Measurements from ENCODE around the gene PUDP.

The PUDP gene

GRCh38 chrX:7084841-7085240 is 63.1 kb downstream of the PUDP start:
- no peak for DNase-seq (ENCODE audit: low spot score in 2 of 2)
- Mint-ChIP-seq H3K4me1 (peaks cover 45% of the 10 kb centered on the region), H3K36me3 (no peaks in the 10 kb centered on the region), H3K9me3 (no peaks in the 10 kb centered on the region), H3K4me3 (no peak overlapping the region), H3K27ac (no peak overlapping the region), H3K27me3 (no peaks in the 10 kb centered on the region)
- ATAC-seq (ENCODE audit: low read depth) = no peak

GRCh38 chrX:7083468-7084396 is 64.2 kb downstream of the PUDP start:
- peak overlapping the region; percentile 63 for H3K4me3 Mint-ChIP-seq
- peak; percentile 93 for ATAC-seq (ENCODE audit: low read depth)
- DNase-seq (ENCODE audit: low spot score in 2 of 2) = peak; percentile 42 to 49
- H3K27ac Mint-ChIP-seq = peak overlapping the region; percentile 77
- no peaks in the 10 kb centered on the region for H3K9me3 Mint-ChIP-seq
- peaks cover 40% of the 10 kb centered on the region for H3K4me1 Mint-ChIP-seq
- H3K27me3 Mint-ChIP-seq = no peaks in the 10 kb centered on the region
- no peaks in the 10 kb centered on the region for H3K36me3 Mint-ChIP-seq

- no peaks in the 10 kb centered on the region for H3K36me3 Mint-ChIP-seq
- peak overlapping the region; percentile 63 for H3K4me3 Mint-ChIP-seq
Measured at GRCh38 chrX:7083021-7083420, 64.9 kb downstream of the PUDP start.

DNA sequence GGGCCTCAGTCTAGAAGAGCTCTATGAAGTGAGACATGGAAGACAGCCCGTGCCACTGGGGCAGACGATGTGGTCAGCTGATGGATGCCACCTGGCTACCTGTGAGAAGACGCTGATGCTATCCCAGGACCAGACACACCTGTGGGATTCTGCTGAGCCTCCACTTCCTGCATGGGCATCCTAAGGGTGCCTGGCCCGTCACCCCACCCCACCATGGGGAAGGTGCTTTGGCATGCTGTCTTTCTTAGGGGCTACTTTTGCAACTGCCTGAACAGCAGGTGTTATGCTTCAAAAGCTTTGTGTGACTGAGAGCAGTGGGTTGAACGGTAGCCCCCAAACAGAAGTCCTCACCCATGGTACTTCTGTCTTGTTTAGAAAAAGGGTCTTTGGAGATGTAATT is 65.4 kb downstream of the PUDP start:
- Mint-ChIP-seq H3K9me3 (no peaks in the 10 kb centered on the region), H3K4me1 (peaks cover 36% of the 10 kb centered on the region), H3K4me3 (no peak overlapping the region), H3K27me3 (no peaks in the 10 kb centered on the region), H3K27ac (no peak overlapping the region), H3K36me3 (no peaks in the 10 kb centered on the region)
- ATAC-seq (ENCODE audit: low read depth) (no peak), DNase-seq (ENCODE audit: low spot score in 2 of 2) (no peak)

More at GRCh38 chrX:7083021-7083420, 64.9 kb downstream of the PUDP start:
- Mint-ChIP-seq H3K27ac (peak overlapping the region; percentile 77), H3K4me1 (peaks cover 36% of the 10 kb centered on the region), H3K9me3 (no peaks in the 10 kb centered on the region), H3K27me3 (no peaks in the 10 kb centered on the region)
- ATAC-seq (ENCODE audit: low read depth) (no peak), DNase-seq (ENCODE audit: low spot score in 2 of 2) (no peak)

DNA sequence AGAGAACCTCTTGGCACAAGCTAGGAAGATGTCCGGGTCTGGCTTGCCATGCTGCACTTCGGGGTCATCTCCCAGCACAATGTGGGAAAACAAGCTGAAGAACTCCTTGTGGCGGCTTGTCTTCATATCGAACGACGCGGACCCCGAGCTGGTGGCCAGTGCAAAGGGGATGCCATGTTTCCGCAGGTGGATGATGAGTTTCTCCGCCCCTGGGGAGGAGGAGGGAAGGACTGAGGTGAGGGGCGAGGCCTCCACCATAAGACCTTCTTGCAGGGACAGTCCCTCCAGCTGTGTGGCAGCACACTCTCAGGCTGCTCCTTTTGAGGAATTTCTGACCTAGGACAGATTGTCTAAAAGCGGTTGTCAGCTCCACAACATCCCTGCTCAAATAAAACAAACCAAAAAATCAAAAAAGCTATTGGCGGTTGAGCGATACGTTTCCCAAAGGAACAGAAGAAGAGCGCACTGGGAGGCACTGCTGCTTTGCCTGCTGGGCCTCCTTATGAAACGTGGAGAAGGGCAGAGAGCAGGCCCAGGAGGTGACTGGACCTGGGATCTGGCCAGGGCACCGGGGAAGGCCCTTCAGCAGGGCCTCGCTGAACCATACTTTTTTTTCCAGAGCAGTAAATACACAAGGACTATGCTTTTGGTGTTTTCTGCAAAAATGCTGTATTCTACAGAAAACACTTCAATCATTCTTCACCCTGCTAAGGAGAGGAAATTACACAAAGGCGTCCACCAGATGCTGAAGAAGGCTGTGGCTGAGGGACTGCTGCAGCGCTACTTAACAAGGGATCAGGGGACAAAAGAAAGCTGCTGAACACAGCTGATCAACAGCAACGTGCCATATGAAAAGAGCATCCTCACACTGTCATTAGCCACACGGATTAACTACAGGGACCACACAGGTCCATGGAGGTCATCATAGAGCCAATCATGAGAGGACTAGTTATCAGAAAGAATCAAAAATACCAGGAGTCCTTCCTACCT is 70.4 kb downstream of the PUDP start:
- Mint-ChIP-seq H3K36me3 (peaks cover 7% of the 10 kb centered on the region), H3K9me3 (no peaks in the 10 kb centered on the region), H3K4me1 (peaks cover 11% of the 10 kb centered on the region), H3K4me3 (no peak overlapping the region), H3K27me3 (no peaks in the 10 kb centered on the region), H3K27ac (no peak overlapping the region)
- DNase-seq (ENCODE audit: low spot score in 2 of 2) (no peak), ATAC-seq (ENCODE audit: low read depth) (no peak)

GRCh38 chrX:7076245-7076661 is 71.7 kb downstream of the PUDP start:
- Mint-ChIP-seq H3K27ac (no peak overlapping the region), H3K4me1 (peaks cover 9% of the 10 kb centered on the region)

GRCh38 chrX:7074908-7075204 is 73.1 kb downstream of the PUDP start:
- H3K27ac Mint-ChIP-seq = no peak overlapping the region
- no peaks in the 10 kb centered on the region for H3K9me3 Mint-ChIP-seq
- H3K4me1 Mint-ChIP-seq = peaks cover 7% of the 10 kb centered on the region
- no peaks in the 10 kb centered on the region for H3K27me3 Mint-ChIP-seq
- DNase-seq (ENCODE audit: low spot score in 2 of 2) (no peak), ATAC-seq (ENCODE audit: low read depth) (no peak)
- no peak overlapping the region for H3K4me3 Mint-ChIP-seq
- peaks cover 15% of the 10 kb centered on the region for H3K36me3 Mint-ChIP-seq

More at GRCh38 chrX:7076245-7076661, 71.7 kb downstream of the PUDP start:
- Mint-ChIP-seq H3K4me3 (no peak overlapping the region), H3K27me3 (no peaks in the 10 kb centered on the region), H3K9me3 (no peaks in the 10 kb centered on the region), H3K36me3 (peaks cover 10% of the 10 kb centered on the region)
- no peak for DNase-seq (ENCODE audit: low spot score in 2 of 2)
- ATAC-seq (ENCODE audit: low read depth) = no peak

- no peak overlapping the region for H3K4me3 Mint-ChIP-seq
- peaks cover 7% of the 10 kb centered on the region for H3K4me1 Mint-ChIP-seq
- H3K27ac Mint-ChIP-seq = no peak overlapping the region
- no peaks in the 10 kb centered on the region for H3K9me3 Mint-ChIP-seq
- no peaks in the 10 kb centered on the region for H3K27me3 Mint-ChIP-seq
- ATAC-seq (ENCODE audit: low read depth) = no peak
- no peak for DNase-seq (ENCODE audit: low spot score in 2 of 2)
- H3K36me3 Mint-ChIP-seq = peaks cover 16% of the 10 kb centered on the region
Measured at GRCh38 chrX:7074148-7074907, 73.6 kb downstream of the PUDP start.

GRCh38 chrX:7073336-7073735 is 74.6 kb downstream of the PUDP start:
- ATAC-seq (ENCODE audit: low read depth) (no peak), DNase-seq (ENCODE audit: low spot score in 2 of 2) (no peak)
- Mint-ChIP-seq H3K9me3 (no peaks in the 10 kb centered on the region), H3K27me3 (no peaks in the 10 kb centered on the region), H3K36me3 (peaks cover 24% of the 10 kb centered on the region), H3K27ac (no peak overlapping the region), H3K4me3 (no peak overlapping the region), H3K4me1 (peaks cover 10% of the 10 kb centered on the region)

- Mint-ChIP-seq H3K4me1 (peaks cover 11% of the 10 kb centered on the region), H3K4me3 (no peak overlapping the region), H3K9me3 (no peaks in the 10 kb centered on the region), H3K27ac (no peak overlapping the region), H3K36me3 (peaks cover 25% of the 10 kb centered on the region), H3K27me3 (no peaks in the 10 kb centered on the region)
- DNase-seq (ENCODE audit: low spot score in 2 of 2) (no peak), ATAC-seq (ENCODE audit: low read depth) (no peak)
Measured at GRCh38 chrX:7072856-7073255, 75.1 kb downstream of the PUDP start.

DNA sequence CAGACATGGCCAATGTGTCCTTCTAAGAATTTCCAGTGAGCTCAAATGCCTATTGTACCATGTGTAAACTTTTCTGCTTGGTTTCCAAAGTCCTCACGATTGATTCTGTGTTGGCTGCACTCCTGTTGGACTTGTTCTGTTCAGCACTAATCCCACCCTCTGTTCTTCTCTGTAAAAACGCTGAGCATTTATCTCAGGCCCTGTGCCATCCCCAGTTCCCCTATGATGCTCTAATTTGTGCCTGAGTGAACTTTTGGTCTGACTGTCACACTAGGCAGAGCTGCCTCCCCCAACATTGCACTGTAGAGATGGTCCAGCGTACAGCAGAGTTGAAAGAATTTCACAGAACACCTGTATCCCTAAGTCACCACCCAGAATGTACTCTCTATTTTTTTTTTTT is 76.6 kb downstream of the PUDP start:
- H3K36me3 Mint-ChIP-seq = peaks cover 24% of the 10 kb centered on the region
- H3K27ac Mint-ChIP-seq = peak overlapping the region; percentile 5
- no peaks in the 10 kb centered on the region for H3K27me3 Mint-ChIP-seq
- no peak overlapping the region for H3K4me3 Mint-ChIP-seq
- DNase-seq (ENCODE audit: low spot score in 2 of 2) (no peak), ATAC-seq (ENCODE audit: low read depth) (no peak)
- no peaks in the 10 kb centered on the region for H3K9me3 Mint-ChIP-seq
- peaks cover 11% of the 10 kb centered on the region for H3K4me1 Mint-ChIP-seq

GRCh38 chrX:7069556-7069955 is 78.4 kb downstream of the PUDP start:
- Mint-ChIP-seq H3K4me1 (peaks cover 11% of the 10 kb centered on the region), H3K27me3 (no peaks in the 10 kb centered on the region), H3K27ac (no peak overlapping the region), H3K36me3 (peaks cover 24% of the 10 kb centered on the region), H3K9me3 (no peaks in the 10 kb centered on the region), H3K4me3 (no peak overlapping the region)
- ATAC-seq (ENCODE audit: low read depth) (no peak), DNase-seq (ENCODE audit: low spot score in 2 of 2) (no peak)

- Mint-ChIP-seq H3K27ac (peak overlapping the region; percentile 60), H3K36me3 (peaks cover 21% of the 10 kb centered on the region), H3K9me3 (no peaks in the 10 kb centered on the region), H3K4me1 (peaks cover 11% of the 10 kb centered on the region), H3K4me3 (peak overlapping the region; percentile 59), H3K27me3 (no peaks in the 10 kb centered on the region)
- DNase-seq (ENCODE audit: low spot score in 2 of 2) (no peak), ATAC-seq (ENCODE audit: low read depth) (no peak)
Measured at GRCh38 chrX:7068939-7069367, 79.0 kb downstream of the PUDP start.

Data from memory B cell (primary cell).